SU-DHL-6 (cell line): ENCODE data around the gene PRPS2.

Experiments used
- H2AFZ ChIP-seq: fragments of 200-600 bp; sonication (generic); 2 replicates; pipeline ENCODE4 v1.6.1; 2014; ENCODE audit warnings: low read depth, mild to moderate bottlenecking, moderate library complexity, mixed read lengths, antibody characterized with exemption, low read length; ENCODE audit not compliant: severe bottlenecking
- H3F3A ChIP-seq: fragments of 200-600 bp; shearing (Covaris generic); 2 replicates; pipeline ENCODE4 v1.6.0; 2016; ENCODE audit warnings: antibody characterized with exemption, mild to moderate bottlenecking; ENCODE audit not compliant: insufficient read depth
- H3K27ac ChIP-seq: fragments of 200-600 bp; sonication (generic); 2 replicates; pipeline ENCODE4 v1.5.1; 2016; ENCODE audit warnings: low read depth, mild to moderate bottlenecking, low read length, moderate library complexity, mixed read lengths
- H3K27me3 ChIP-seq: fragments of 200-600 bp; sonication (generic), shearing (Covaris generic); 2 replicates; pipeline ENCODE4 v1.6.0; 2014; ENCODE audit warnings: mild to moderate bottlenecking, low read length
- H3K36me3 ChIP-seq: fragments of 200-600 bp; sonication (generic); 2 replicates; pipeline ENCODE4 v1.6.1; 2014; ENCODE audit warnings: mild to moderate bottlenecking, low read length, mixed read lengths
- H3K4me2 ChIP-seq: fragments of 300-600, 200-600 bp; shearing (Covaris generic), sonication (generic); 2 replicates; pipeline ENCODE4 v1.6.0; 2014; ENCODE audit warnings: low read length, low read depth, mild to moderate bottlenecking; ENCODE audit not compliant: poor library complexity, severe bottlenecking
- H3K4me3 ChIP-seq: fragments of 200-600 bp; sonication (generic); 2 replicates; pipeline ENCODE4 v1.5.1; 2014; ENCODE audit warnings: antibody characterized with exemption, low read length, mild to moderate bottlenecking, mixed read lengths; ENCODE audit not compliant: insufficient read depth, poor library complexity, severe bottlenecking
- H3K79me2 ChIP-seq: fragments of 200-600 bp; sonication (generic); 2 replicates; pipeline ENCODE4 v1.6.1; 2014; ENCODE audit warnings: mild to moderate bottlenecking, low read length, moderate library complexity; ENCODE audit not compliant: insufficient read depth
- H3K9ac ChIP-seq: fragments of 200-600 bp; sonication (generic); 2 replicates; pipeline ENCODE4 v1.7.0; 2014; ENCODE audit warnings: mild to moderate bottlenecking, low read length
- H3K9me2 ChIP-seq: fragments of 200-600 bp; sonication (generic); replicated peaks from 2 replicates; pipeline ENCODE4 v1.6.1; 2014; ENCODE audit warnings: low read length; ENCODE audit not compliant: insufficient read depth
- H3K9me3 ChIP-seq: fragments of 200-600 bp; sonication (generic); 2 replicates; pipeline ENCODE4 v1.6.1; 2014; ENCODE audit warnings: low read length, mixed read lengths; ENCODE audit not compliant: insufficient read depth
- H4K20me1 ChIP-seq: fragments of 200-600 bp; sonication (generic); 2 replicates; pipeline ENCODE4 v1.6.1; 2014; ENCODE audit warnings: low read depth, mild to moderate bottlenecking, antibody characterized with exemption, low read length, moderate library complexity, mixed read lengths
- CTCF ChIP-seq: fragments of 200-600 bp; sonication (generic); IDR thresholded peaks from one replicate; pipeline ENCODE4 v1.5.1; 2017; ENCODE audit warnings: antibody characterized with exemption, mild to moderate bottlenecking, low read length, moderate library complexity; ENCODE audit not compliant: insufficient read depth, poor library complexity, severe bottlenecking
- EZH2phosphoT487 ChIP-seq: fragments of 200-600 bp; sonication (generic), shearing (Covaris generic); conservative IDR thresholded peaks from 2 replicates; pipeline ENCODE4 v1.6.1; 2018; ENCODE audit warnings: mild to moderate bottlenecking, antibody characterized with exemption, low read length, moderate library complexity, mixed read lengths

The PRPS2 gene

GRCh38 chrX:12817528-12817927 lies 26.3 kb downstream of the PRPS2 start:
- Histone ChIP-seq H3K4me3 (no peak overlapping the region), H4K20me1 (no peaks in the 10 kb centered on the region), H3K27ac (no peak overlapping the region), H3K27me3 (no peaks in the 10 kb centered on the region), H3F3A (no peaks in the 10 kb centered on the region), H3K9me3 (no peaks in the 10 kb centered on the region), H3K9ac (no peak overlapping the region), H2AFZ (no peak overlapping the region), H3K9me2 (no peaks in the 10 kb centered on the region), H3K4me2 (no peak overlapping the region), H3K79me2 (no peaks in the 10 kb centered on the region), H3K36me3 (no peaks in the 10 kb centered on the region)
- no peak for TF ChIP-seq CTCF
- TF ChIP-seq EZH2phosphoT487, result no peak

- H3K4me2 ChIP-seq, result no peak overlapping the region
- no peaks in the 10 kb centered on the region for H3F3A ChIP-seq
- no peak overlapping the region for H2AFZ ChIP-seq
- H3K79me2 ChIP-seq, result no peaks in the 10 kb centered on the region
- no peak overlapping the region for H3K9ac ChIP-seq
- H3K27me3 ChIP-seq, result no peaks in the 10 kb centered on the region
- H4K20me1 ChIP-seq, result no peaks in the 10 kb centered on the region
- no peak overlapping the region for H3K27ac ChIP-seq
- no peak overlapping the region for H3K4me3 ChIP-seq
- TF ChIP-seq EZH2phosphoT487, result no peak
- TF ChIP-seq CTCF, result no peak
- no peaks in the 10 kb centered on the region for H3K9me2 ChIP-seq
- H3K9me3 ChIP-seq, result no peaks in the 10 kb centered on the region
- peaks cover under 1% of the 10 kb centered on the region; the same call in 1 of the 2 replicates for H3K36me3 ChIP-seq
Measured at GRCh38 chrX:12819222-12819621, 28.0 kb downstream of the PRPS2 start.

- Histone ChIP-seq H4K20me1 (no peaks in the 10 kb centered on the region), H3K9ac (no peak overlapping the region), H3K79me2 (no peaks in the 10 kb centered on the region), H3K27me3 (no peaks in the 10 kb centered on the region), H3K4me3 (no peak overlapping the region), H3K27ac (no peak overlapping the region), H3K4me2 (no peak overlapping the region), H2AFZ (no peak overlapping the region), H3F3A (no peaks in the 10 kb centered on the region), H3K9me3 (no peaks in the 10 kb centered on the region), H3K36me3 (peaks cover 4% of the 10 kb centered on the region; the same call in 1 of the 2 replicates), H3K9me2 (no peaks in the 10 kb centered on the region)
- no peak for TF ChIP-seq EZH2phosphoT487
- TF ChIP-seq CTCF, result no peak
Measured at GRCh38 chrX:12820737-12821136, 29.5 kb downstream of the PRPS2 start.
